Activated naive CD8-positive, alpha-beta T cell treated with anti-CD3 and anti-CD28 coated beads, Interleukin-2, amount 10 ng/mL, durations not matched to agents 7 days and 5 days (primary cell): ENCODE measurements around the gene COA1. TPM values are rescaled to one million over a fixed set of nuclear protein-coding genes. Genes with fewer than 3 reads are reported as not detected.
A peak's percentile ranks its signal among the peaks of the same experiment; 100 is the strongest.

Source experiments
- ATAC-seq: fragments of 150-1000 bp; cut with Tn5 transposase; one replicate; pipeline ENCODE4 v1.10.0; 2021; ENCODE audit warnings: low read depth, moderate library complexity
- POLR2A ChIA-PET: fragments of 350-600 bp; sonication (Branson Sonifier 250); formaldehyde crosslinking; loops from one replicate; lab custom pipeline; 2021; ENCODE audit warnings: antibody characterized with exemption; lab: Charles Lee
- DNase-seq: peaks from one replicate; pipeline ENCODE4 v3.0.0; 2021
- H3K27ac Mint-ChIP-seq: one replicate; pipeline ENCODE4 v1.8.0; 2022; ENCODE audit warnings: mild to moderate bottlenecking, mixed read lengths
- H3K27me3 Mint-ChIP-seq: one replicate; pipeline ENCODE4 v1.8.0; 2022; ENCODE audit warnings: mild to moderate bottlenecking, moderate library complexity, mixed read lengths
- H3K36me3 Mint-ChIP-seq: one replicate; pipeline ENCODE4 v1.8.0; 2021; ENCODE audit warnings: mild to moderate bottlenecking, mixed read lengths
- H3K4me1 Mint-ChIP-seq: one replicate; pipeline ENCODE4 v1.8.0; 2021; ENCODE audit warnings: mixed read lengths
- H3K4me3 Mint-ChIP-seq: one replicate; pipeline ENCODE4 v1.8.0; 2022; ENCODE audit warnings: mild to moderate bottlenecking, moderate library complexity, mixed read lengths
- H3K9me3 Mint-ChIP-seq: one replicate; pipeline ENCODE4 v1.8.0; 2021; ENCODE audit warnings: mixed read lengths
- total RNA-seq, 2 experiments: library from RNA; stranded (reverse); gene quantifications; one replicate each; pipeline ENCODE4 v1.2.3, GENCODE V29; 2021

The COA1 gene
- total RNA-seq, 2 experiments from 2014 or later = 72.7 to 80.2 TPM

- POLR2A ChIA-PET = interaction anchor here (0.6 to 5.5 kb wide), 16 partner anchors 10 to 395 kb away, joined by 3 to 127 read pairs (median 4); partner anchors contain the start of genes DBNL, STK17A and UBE2D4
- H3K9me3 Mint-ChIP-seq = peaks cover 4% of the 10 kb centered on the region
- peaks cover 24% of the 10 kb centered on the region for H3K36me3 Mint-ChIP-seq
- no peaks in the 10 kb centered on the region for H3K27me3 Mint-ChIP-seq
- peak; percentile 64 for DNase-seq
- peak; percentile 69 for ATAC-seq
- peak overlapping the region; percentile 74 for H3K4me3 Mint-ChIP-seq
- peak overlapping the region; percentile 85 for H3K27ac Mint-ChIP-seq
- H3K4me1 Mint-ChIP-seq = peaks cover 83% of the 10 kb centered on the region
Observed at GRCh38 chr7:43649755-43650274, 79.5 kb downstream of the COA1 start.

GRCh38 chr7:43648473-43649406, 80.6 kb downstream of the COA1 start:
- ATAC-seq (peak; percentile 38), DNase-seq (peak; percentile 61)
- Mint-ChIP-seq H3K27me3 (no peaks in the 10 kb centered on the region), H3K4me3 (peak overlapping the region; percentile 74), H3K27ac (peak overlapping the region; percentile 85), H3K36me3 (peaks cover 24% of the 10 kb centered on the region), H3K9me3 (no peaks in the 10 kb centered on the region), H3K4me1 (peaks cover 83% of the 10 kb centered on the region)
- POLR2A ChIA-PET = interaction anchor here (0.6 to 5.5 kb wide), 14 partner anchors 9 to 609 kb away, joined by 3 to 127 read pairs (median 4); partner anchors contain the start of gene STK17A

- peak; percentile 8 for ATAC-seq
- Mint-ChIP-seq H3K4me3 (peak overlapping the region; percentile 74), H3K4me1 (peaks cover 86% of the 10 kb centered on the region), H3K27me3 (no peaks in the 10 kb centered on the region), H3K27ac (peak overlapping the region; percentile 85), H3K36me3 (peaks cover 27% of the 10 kb centered on the region), H3K9me3 (no peaks in the 10 kb centered on the region)
- POLR2A ChIA-PET = interaction anchor here (0.6 to 5.5 kb wide), 8 partner anchors 8 to 610 kb away, joined by 3 to 127 read pairs (median 4); partner anchors contain the start of gene STK17A
- no peak for DNase-seq
Observed at GRCh38 chr7:43647673-43648472, 81.5 kb downstream of the COA1 start.

GRCh38 chr7:43647339-43647672, 82.0 kb downstream of the COA1 start:
- Mint-ChIP-seq H3K27me3 (no peaks in the 10 kb centered on the region), H3K36me3 (peaks cover 33% of the 10 kb centered on the region), H3K9me3 (no peaks in the 10 kb centered on the region), H3K4me1 (peaks cover 86% of the 10 kb centered on the region), H3K27ac (peak overlapping the region; percentile 85), H3K4me3 (peak overlapping the region; percentile 74)
- POLR2A ChIA-PET = interaction anchor here (0.7 to 5.5 kb wide), 3 partner anchors 52 to 113 kb away, joined by 3 to 127 read pairs (median 27); partner anchors contain the start of gene STK17A
- DNase-seq (no peak), ATAC-seq (no peak)

- H3K9me3 Mint-ChIP-seq = no peaks in the 10 kb centered on the region
- no peaks in the 10 kb centered on the region for H3K27me3 Mint-ChIP-seq
- ATAC-seq (no peak), DNase-seq (no peak)
- peaks cover 81% of the 10 kb centered on the region for H3K4me1 Mint-ChIP-seq
- POLR2A ChIA-PET = interaction anchor here (0.6 to 4.9 kb wide), 5 partner anchors 23 to 114 kb away, joined by 3 to 29 read pairs (median 3); partner anchors contain the start of gene STK17A
- H3K4me3 Mint-ChIP-seq = peak overlapping the region; percentile 74
- H3K36me3 Mint-ChIP-seq = peaks cover 33% of the 10 kb centered on the region
- H3K27ac Mint-ChIP-seq = peak overlapping the region; percentile 85
Observed at GRCh38 chr7:43646603-43647338, 82.6 kb downstream of the COA1 start.

GRCh38 chr7:43645699-43646226, 83.6 kb downstream of the COA1 start:
- Mint-ChIP-seq H3K27me3 (no peaks in the 10 kb centered on the region), H3K36me3 (peaks cover 35% of the 10 kb centered on the region), H3K4me1 (peaks cover 73% of the 10 kb centered on the region), H3K9me3 (no peaks in the 10 kb centered on the region), H3K27ac (peak overlapping the region; percentile 72), H3K4me3 (peak overlapping the region; percentile 74)
- DNase-seq (no peak), ATAC-seq (no peak)
- POLR2A ChIA-PET = interaction anchor here (1.4 to 4.9 kb wide), 2 partner anchors 24 to 62 kb away, joined by 3 to 29 read pairs; partner anchors contain the start of gene STK17A

- ATAC-seq (no peak), DNase-seq (no peak)
- Mint-ChIP-seq H3K27ac (peak overlapping the region; percentile 81), H3K36me3 (peaks cover 50% of the 10 kb centered on the region), H3K9me3 (no peaks in the 10 kb centered on the region), H3K27me3 (no peaks in the 10 kb centered on the region), H3K4me1 (peaks cover 71% of the 10 kb centered on the region), H3K4me3 (peak overlapping the region; percentile 35)
- POLR2A ChIA-PET = interaction anchor here (1.1 to 4.9 kb wide), 2 partner anchors 56 to 60 kb away, joined by 4 to 29 read pairs; partner anchors contain the start of gene STK17A
Observed at GRCh38 chr7:43643846-43644245, 85.5 kb downstream of the COA1 start.

GRCh38 chr7:43642897-43643630, 86.3 kb downstream of the COA1 start:
- Mint-ChIP-seq H3K27ac (peak overlapping the region; percentile 81), H3K36me3 (peaks cover 51% of the 10 kb centered on the region), H3K27me3 (no peaks in the 10 kb centered on the region), H3K9me3 (no peaks in the 10 kb centered on the region), H3K4me3 (peak overlapping the region; percentile 35), H3K4me1 (peaks cover 66% of the 10 kb centered on the region)
- DNase-seq = no peak
- POLR2A ChIA-PET = interaction anchor here (4.9 kb wide), 1 partner anchor 59 kb away, joined by 29 read pairs; the partner anchor contains the start of gene STK17A
- peak; percentile 28 for ATAC-seq

- POLR2A ChIA-PET = interaction anchor here (1.7 to 3.9 kb wide), 2 partner anchors 9 to 57 kb away, joined by 4 to 22 read pairs; no protein-coding TSS in a partner anchor
- Mint-ChIP-seq H3K27me3 (no peaks in the 10 kb centered on the region), H3K4me3 (no peak overlapping the region), H3K36me3 (peaks cover 61% of the 10 kb centered on the region), H3K27ac (no peak overlapping the region), H3K9me3 (no peaks in the 10 kb centered on the region), H3K4me1 (peaks cover 62% of the 10 kb centered on the region)
- ATAC-seq = no peak
- DNase-seq = no peak
Observed at GRCh38 chr7:43640679-43641078, 88.6 kb downstream of the COA1 start.

- Mint-ChIP-seq H3K9me3 (no peaks in the 10 kb centered on the region), H3K4me1 (peaks cover 62% of the 10 kb centered on the region), H3K36me3 (peaks cover 59% of the 10 kb centered on the region), H3K27ac (peak overlapping the region; percentile 58), H3K27me3 (no peaks in the 10 kb centered on the region), H3K4me3 (peak overlapping the region; percentile 8)
- DNase-seq = no peak
- POLR2A ChIA-PET = interaction anchor here (0.9 to 3.9 kb wide), 3 partner anchors 10 to 58 kb away, joined by 4 to 22 read pairs (median 4); no protein-coding TSS in a partner anchor
- ATAC-seq = no peak
Observed at GRCh38 chr7:43639858-43640491, 89.3 kb downstream of the COA1 start.
